PC-3 (cell line): Measurements from ENCODE around the gene AHNAK2. TPM values are rescaled to one million over a fixed set of nuclear protein-coding genes. Genes with fewer than 3 reads are reported as not detected.

Experiments used
- ATAC-seq: fragments of 200-7000 bp; cut with Tn5 transposase; 2 replicates; pipeline ENCODE4 v1.9.1; 2020; ENCODE audit warnings: mild to moderate bottlenecking, moderate library complexity
- BruUV-seq: library from RNA; stranded (reverse); fragments of 400-500 nt; replicated peaks from 2 replicates; lab custom pipeline; 2021; lab: Mats Ljungman, UMichigan
- CTCF ChIA-PET: fragments of 300-600 bp; sonication (Branson Sonifier 250); formaldehyde crosslinking; loops from one replicate; lab custom pipeline; 2022; ENCODE audit warnings: antibody characterized with exemption; lab: Charles Lee
- POLR2A ChIA-PET: fragments of 300-600 bp; sonication (Branson Sonifier 250); formaldehyde crosslinking; loops from one replicate; lab custom pipeline; 2022; ENCODE audit warnings: antibody characterized with exemption; ENCODE audit not compliant: unreplicated experiment; lab: Charles Lee
- DNase-seq: peaks from one replicate; pipeline ENCODE4 v3.0.0-alpha.2; 2015
- H2AFZ ChIP-seq: fragments of 300-600 bp; sonication (generic); 2 replicates; pipeline ENCODE4 v1.6.0; 2016; ENCODE audit warnings: antibody characterized with exemption, low read length
- H3F3A ChIP-seq: fragments of 300-600 bp; sonication (generic); one replicate; pipeline ENCODE4 v1.6.0; 2017; ENCODE audit warnings: antibody characterized with exemption, low read length, control low read depth, mild to moderate bottlenecking; ENCODE audit not compliant: unreplicated experiment
- H3K27ac ChIP-seq: fragments of 300-600 bp; sonication (generic); 2 replicates; pipeline ENCODE4 v1.5.1; 2016; ENCODE audit warnings: mild to moderate bottlenecking, low read length
- H3K27me3 ChIP-seq: fragments of 300-600 bp; sonication (generic); 2 replicates; pipeline ENCODE4 v1.6.1; 2016; ENCODE audit warnings: low read length, mixed read lengths
- H3K36me3 ChIP-seq: fragments of 300-600 bp; sonication (generic); 2 replicates; pipeline ENCODE4 v1.6.1; 2016; ENCODE audit warnings: low read depth, mixed run types, low read length, mixed read lengths
- H3K4me1 ChIP-seq: fragments of 300-600 bp; sonication (generic); 2 replicates; pipeline ENCODE4 v1.5.1; 2016; ENCODE audit warnings: low read length; ENCODE audit not compliant: insufficient read depth
- H3K4me2 ChIP-seq: fragments of 300-600 bp; sonication (generic); 2 replicates; pipeline ENCODE4 v1.6.0; 2016; ENCODE audit warnings: low read length
- H3K4me3 ChIP-seq: fragments of 300-600 bp; sonication (generic); 2 replicates; pipeline ENCODE4 v1.5.1; 2016; ENCODE audit warnings: mild to moderate bottlenecking, low read length, mixed read lengths
- H3K79me2 ChIP-seq: fragments of 300-600 bp; sonication (generic); 2 replicates; pipeline ENCODE4 v1.6.1; 2017; ENCODE audit warnings: low read length, mixed read lengths
- H3K9ac ChIP-seq: fragments of 300-600 bp; sonication (generic); 2 replicates; pipeline ENCODE4 v1.6.0; 2016; ENCODE audit warnings: mild to moderate bottlenecking, low read length
- H3K9me2 ChIP-seq: fragments of 300-600 bp; sonication (generic); replicated peaks from 2 replicates; pipeline ENCODE4 v1.6.1; 2016; ENCODE audit warnings: mixed run types, low read length, mixed read lengths
- H3K9me3 ChIP-seq: fragments of 300-600 bp; sonication (generic); 2 replicates; pipeline ENCODE4 v1.6.1; 2016; ENCODE audit warnings: low read length, mixed read lengths
- H4K20me1 ChIP-seq: fragments of 300-600 bp; sonication (generic); 2 replicates; pipeline ENCODE4 v1.6.1; 2016; ENCODE audit warnings: low read length, mixed read lengths
- CTCF ChIP-seq: fragments of 300-600 bp; sonication (generic); conservative IDR thresholded peaks from 2 replicates; pipeline ENCODE4 v1.5.1; 2017; ENCODE audit warnings: antibody characterized with exemption, low read depth, mild to moderate bottlenecking, low read length
- EZH2 ChIP-seq: fragments of 300-600 bp; sonication (generic); IDR thresholded peaks from one replicate; pipeline ENCODE4 v1.6.1; 2017; ENCODE audit warnings: antibody characterized with exemption, mild to moderate bottlenecking, low read length; ENCODE audit not compliant: unreplicated experiment
- EZH2phosphoT487 ChIP-seq: fragments of 300-600 bp; sonication (generic); IDR thresholded peaks from 2 replicates; pipeline ENCODE4 v1.6.1; 2018; ENCODE audit warnings: mild to moderate bottlenecking, antibody characterized with exemption, low read length, borderline replicate concordance
- intact Hi-C: fragments of 100-400 bp; cut with micrococcal nuclease; formaldehyde crosslinking; loops from 2 replicates; pipeline ENCODE4 v1.9.0; 2023
- total RNA-seq: library from RNA; depleted of rRNA; stranded (reverse); fragments of >200 nt; gene quantifications from 2 replicates; pipeline ENCODE4 v1.2.3, GENCODE V29; 2014

AHNAK2 gene
- total RNA-seq, 1 experiment from 2014 or later: 25.0 TPM

DNA sequence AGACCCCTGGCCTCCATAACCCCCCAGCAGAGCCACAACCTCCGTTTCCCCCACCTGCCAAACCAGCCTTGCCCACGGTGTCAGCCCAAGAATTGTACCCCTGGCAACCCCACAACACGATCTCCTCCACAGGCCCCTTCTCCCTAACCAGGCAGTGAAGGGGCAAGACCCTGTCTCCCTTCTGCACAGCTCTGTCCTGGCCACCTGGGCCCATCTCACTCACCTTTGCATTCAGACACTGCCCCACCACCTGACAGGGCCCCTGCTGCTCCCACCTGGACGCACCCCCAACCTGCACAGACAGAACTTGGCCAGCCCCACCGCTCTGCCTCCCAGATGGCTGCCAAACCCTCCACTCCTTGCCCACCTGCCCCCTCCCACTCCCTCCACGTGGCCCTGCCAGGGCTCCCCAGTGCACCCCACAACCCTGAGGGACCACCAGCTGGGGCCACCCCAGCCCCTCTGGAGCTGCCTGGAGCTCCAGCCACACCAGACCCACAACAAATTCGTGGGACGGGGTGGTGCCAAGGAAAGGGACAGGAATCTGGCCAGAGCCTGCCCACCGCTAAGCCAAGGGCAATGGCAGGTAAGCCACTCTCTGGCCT is 11.8 kb downstream of the AHNAK2 start:
- Histone ChIP-seq H4K20me1 (no peaks in the 10 kb centered on the region), H3K9me3 (no peaks in the 10 kb centered on the region), H3F3A (no peaks in the 10 kb centered on the region), H3K36me3 (no peaks in the 10 kb centered on the region), H3K4me1 (peaks cover 47% of the 10 kb centered on the region), H3K9me2 (no peaks in the 10 kb centered on the region), H3K4me3 (no peak overlapping the region), H3K9ac (no peak overlapping the region), H3K79me2 (peaks cover 10% of the 10 kb centered on the region; the same call in 1 of the 2 replicates), H3K4me2 (no peak overlapping the region), H3K27ac (no peak overlapping the region), H2AFZ (no peak overlapping the region), H3K27me3 (no peaks in the 10 kb centered on the region)
- intact Hi-C loops: no loop called here
- ChIA-PET POLR2A (no interaction called here), CTCF (no interaction called here)
- no peak for ATAC-seq
- no peak for DNase-seq
- TF ChIP-seq EZH2: no peak
- TF ChIP-seq CTCF: no peak
- TF ChIP-seq EZH2phosphoT487: no peak
- no TSS peak for BruUV-seq

DNA sequence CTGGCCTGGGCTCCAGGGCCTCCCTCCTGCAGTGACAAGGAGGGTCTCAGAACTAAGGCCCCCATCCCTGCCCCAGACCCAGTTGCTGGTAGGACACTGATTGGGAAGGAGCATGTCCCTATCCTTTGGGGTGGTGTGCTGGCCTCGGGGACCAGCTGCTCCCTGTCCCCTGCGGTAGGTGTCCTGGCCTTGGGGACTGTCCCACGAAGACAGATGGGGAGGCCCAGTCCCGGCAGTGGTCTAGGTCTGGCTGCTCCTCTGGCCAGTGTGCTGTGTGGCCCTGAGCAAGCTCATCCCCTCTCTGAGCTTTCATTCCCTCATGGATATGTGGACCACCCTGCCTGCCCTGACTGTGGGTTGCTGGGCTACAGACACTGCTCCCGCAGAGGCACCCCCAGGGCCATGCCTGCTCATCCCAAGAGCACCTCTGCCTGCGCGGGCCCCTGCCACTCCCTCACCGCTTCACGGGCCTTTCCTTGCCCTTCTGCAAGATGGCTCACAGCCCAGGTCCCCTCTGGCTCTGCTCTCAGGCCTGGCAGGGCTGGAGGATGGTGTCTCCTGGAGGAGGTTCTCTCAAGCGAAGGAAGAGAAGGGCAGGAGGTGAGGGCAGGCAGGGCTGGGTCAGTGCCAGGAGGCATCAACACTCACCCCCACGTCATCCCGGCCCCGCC is 12.5 kb downstream of the AHNAK2 start:
- Histone ChIP-seq H3K4me2 (no peak overlapping the region), H3K36me3 (no peaks in the 10 kb centered on the region), H2AFZ (no peak overlapping the region), H3K4me1 (peaks cover 40% of the 10 kb centered on the region), H3K4me3 (no peak overlapping the region), H3K9ac (no peak overlapping the region), H3K79me2 (0 out of 2 replicates have a peak, but pooled peaks cover 4% of the 10 kb centered on the region), H3K9me2 (no peaks in the 10 kb centered on the region), H3K9me3 (no peaks in the 10 kb centered on the region), H3K27me3 (no peaks in the 10 kb centered on the region), H3K27ac (no peak overlapping the region), H3F3A (no peaks in the 10 kb centered on the region), H4K20me1 (no peaks in the 10 kb centered on the region)
- intact Hi-C loops: no loop called here
- BruUV-seq: no TSS peak
- no peak for TF ChIP-seq CTCF
- no peak for TF ChIP-seq EZH2phosphoT487
- TF ChIP-seq EZH2: no peak
- ATAC-seq (no peak), DNase-seq (no peak)
- POLR2A ChIA-PET: no interaction called here
- CTCF ChIA-PET: interaction anchor here (0.7 kb wide), 1 partner anchor 8 kb away, joined by 3 read pairs; no protein-coding TSS in a partner anchor

GRCh38 chr14:104964546-104964945 is 13.6 kb downstream of the AHNAK2 start:
- ChIA-PET POLR2A (no interaction called here), CTCF (interaction anchor here (0.7 kb wide), 1 partner anchor 9 kb away, joined by 3 read pairs; no protein-coding TSS in a partner anchor)
- no TSS peak for BruUV-seq
- Histone ChIP-seq H3K4me2 (no peak overlapping the region), H2AFZ (no peak overlapping the region), H3K36me3 (no peaks in the 10 kb centered on the region), H3K4me1 (peaks cover 29% of the 10 kb centered on the region), H3K9me2 (no peaks in the 10 kb centered on the region), H3F3A (no peaks in the 10 kb centered on the region), H3K27ac (no peak overlapping the region), H3K79me2 (0 out of 2 replicates have a peak, but pooled peaks cover 4% of the 10 kb centered on the region), H3K4me3 (no peak overlapping the region), H3K27me3 (no peaks in the 10 kb centered on the region), H3K9me3 (no peaks in the 10 kb centered on the region), H3K9ac (no peak overlapping the region), H4K20me1 (no peaks in the 10 kb centered on the region)
- intact Hi-C loops: no loop called here
- ATAC-seq (no peak), DNase-seq (no peak)
- TF ChIP-seq EZH2phosphoT487 (no peak), CTCF (no peak), EZH2 (no peak)
